HEK293 (cell line): ENCODE data around the gene ZNF140.

ENCODE experiments used
- BCL11A ChIP-seq: fragments of 450-650 bp; formaldehyde crosslinking; IDR thresholded peaks from 2 replicates; pipeline ENCODE4 v1.5.1; 2016; ENCODE audit warnings: low read depth, missing biosample characterization, missing genetic modification characterization
- SP7 ChIP-seq: fragments of 450-650 bp; formaldehyde crosslinking; IDR thresholded peaks from 2 replicates; pipeline ENCODE4 v1.5.1; 2016; ENCODE audit warnings: missing biosample characterization, missing genetic modification characterization
- TRIM28 ChIP-seq: IDR thresholded peaks from 2 replicates; pipeline ENCODE4 v1.6.1; 2011; ENCODE audit warnings: low read length, control low read depth, borderline replicate concordance
- ZBTB20 ChIP-seq: fragments of 450-650 bp; formaldehyde crosslinking; IDR thresholded peaks from 2 replicates; pipeline ENCODE4 v1.5.1; 2016; ENCODE audit warnings: missing biosample characterization, missing genetic modification characterization
- ZEB2 ChIP-seq: fragments of 450-650 bp; formaldehyde crosslinking; IDR thresholded peaks from 2 replicates; pipeline ENCODE4 v1.5.1; 2016; ENCODE audit warnings: missing biosample characterization, missing genetic modification characterization
- ZNF10 ChIP-seq: fragments of 450-650 bp; formaldehyde crosslinking; IDR thresholded peaks from 2 replicates; pipeline ENCODE4 v1.5.1; 2017; ENCODE audit warnings: missing biosample characterization, missing genetic modification characterization
- ZNF155 ChIP-seq: fragments of 450-650 bp; formaldehyde crosslinking; IDR thresholded peaks from 2 replicates; pipeline ENCODE4 v1.5.1; 2016; ENCODE audit warnings: missing biosample characterization, missing genetic modification characterization
- ZNF214 ChIP-seq: fragments of 450-650 bp; formaldehyde crosslinking; IDR thresholded peaks from 2 replicates; pipeline ENCODE4 v1.5.1; 2017; ENCODE audit warnings: missing biosample characterization, mild to moderate bottlenecking, missing genetic modification characterization, borderline replicate concordance
- ZNF221 ChIP-seq: fragments of 450-650 bp; formaldehyde crosslinking; IDR thresholded peaks from 2 replicates; pipeline ENCODE4 v1.5.1; 2017; ENCODE audit warnings: missing biosample characterization, missing genetic modification characterization, borderline replicate concordance
- ZNF274 ChIP-seq, 2 experiments: fragments of 200-500 bp in 1 of 2; fragments of 450-650 bp in 1 of 2; sonication (Bioruptor generic) in 1 of 2; formaldehyde crosslinking in 1 of 2; IDR thresholded peaks; 2 replicates each; pipeline versions ENCODE4 v1.5.1 to v1.6.1; 2014 to 2016; ENCODE audit warnings: borderline replicate concordance in 1 of 2, inconsistent platforms in 1 of 2, low read length in 1 of 2, missing biosample characterization in 1 of 2, missing genetic modification characterization in 1 of 2
- ZNF324 ChIP-seq: fragments of 450-650 bp; formaldehyde crosslinking; IDR thresholded peaks from 2 replicates; pipeline ENCODE4 v1.5.1; 2016; ENCODE audit warnings: missing biosample characterization, missing genetic modification characterization
- ZNF335 ChIP-seq: fragments of 450-650 bp; formaldehyde crosslinking; conservative IDR thresholded peaks from 2 replicates; pipeline ENCODE4 v1.5.1; 2016; ENCODE audit warnings: missing biosample characterization, missing genetic modification characterization
- ZNF514 ChIP-seq: fragments of 450-650 bp; formaldehyde crosslinking; IDR thresholded peaks from 2 replicates; pipeline ENCODE4 v1.5.1; 2016; ENCODE audit warnings: missing biosample characterization, missing genetic modification characterization
- ZNF518A ChIP-seq: fragments of 450-650 bp; formaldehyde crosslinking; conservative IDR thresholded peaks from 2 replicates; pipeline ENCODE4 v1.5.1; 2016; ENCODE audit warnings: low read depth, missing biosample characterization, missing genetic modification characterization
- ZNF560 ChIP-seq: fragments of 450-650 bp; formaldehyde crosslinking; IDR thresholded peaks from 2 replicates; pipeline ENCODE4 v1.5.1; 2017; ENCODE audit warnings: missing biosample characterization, missing genetic modification characterization, borderline replicate concordance
- ZNF610 ChIP-seq: fragments of 450-650 bp; formaldehyde crosslinking; IDR thresholded peaks from 2 replicates; pipeline ENCODE4 v1.5.1; 2016; ENCODE audit warnings: missing biosample characterization, missing genetic modification characterization, borderline replicate concordance
- ZNF624 ChIP-seq: fragments of 450-650 bp; formaldehyde crosslinking; IDR thresholded peaks from 2 replicates; pipeline ENCODE4 v1.5.1; 2017; ENCODE audit warnings: missing biosample characterization, missing genetic modification characterization
- ZNF626 ChIP-seq: fragments of 450-650 bp; sonication (Bioruptor Pico); formaldehyde crosslinking; IDR thresholded peaks from 2 replicates; pipeline ENCODE4 v1.5.1; 2018; ENCODE audit warnings: missing biosample characterization, missing genetic modification characterization, inconsistent platforms
- ZNF639 ChIP-seq: fragments of 450-650 bp; formaldehyde crosslinking; IDR thresholded peaks from 2 replicates; pipeline ENCODE4 v1.5.1; 2016; ENCODE audit warnings: missing biosample characterization, missing genetic modification characterization
- ZNF670 ChIP-seq: fragments of 450-650 bp; formaldehyde crosslinking; IDR thresholded peaks from 2 replicates; pipeline ENCODE4 v1.5.1; 2016; ENCODE audit warnings: missing biosample characterization, missing genetic modification characterization, low read depth
- ZNF701 ChIP-seq: fragments of 450-650 bp; formaldehyde crosslinking; IDR thresholded peaks from 2 replicates; pipeline ENCODE4 v1.5.1; 2016; ENCODE audit warnings: missing biosample characterization, missing genetic modification characterization
- ZNF791 ChIP-seq: fragments of 450-650 bp; formaldehyde crosslinking; IDR thresholded peaks from 2 replicates; pipeline ENCODE4 v1.5.1; 2016; ENCODE audit warnings: missing biosample characterization, missing genetic modification characterization
- ZNF792 ChIP-seq: fragments of 450-650 bp; formaldehyde crosslinking; IDR thresholded peaks from 2 replicates; pipeline ENCODE4 v1.5.1; 2016; ENCODE audit warnings: missing biosample characterization, missing genetic modification characterization
- ZNF830 ChIP-seq: fragments of 450-650 bp; IDR thresholded peaks from 2 replicates; pipeline ENCODE4 v1.5.0; 2018; ENCODE audit warnings: missing biosample characterization, missing genetic modification characterization, low read depth, mild to moderate bottlenecking, moderate library complexity
- TF ChIP-seq, protein P1 (sequence below): fragments of 450-650 bp; formaldehyde crosslinking; IDR thresholded peaks from 2 replicates; pipeline ENCODE4 v1.5.1; 2016; ENCODE audit warnings: missing biosample characterization, missing genetic modification characterization, borderline replicate concordance
- TF ChIP-seq, protein P2 (sequence below): fragments of 450-650 bp; formaldehyde crosslinking; IDR thresholded peaks from 2 replicates; pipeline ENCODE4 v1.5.1; 2016; ENCODE audit warnings: missing biosample characterization, missing genetic modification characterization

The ZNF140 gene

GRCh38 chr12:133120385-133121191 lies 39.9 kb downstream of the ZNF140 start (continued):
- TF ChIP-seq, protein P1, sequence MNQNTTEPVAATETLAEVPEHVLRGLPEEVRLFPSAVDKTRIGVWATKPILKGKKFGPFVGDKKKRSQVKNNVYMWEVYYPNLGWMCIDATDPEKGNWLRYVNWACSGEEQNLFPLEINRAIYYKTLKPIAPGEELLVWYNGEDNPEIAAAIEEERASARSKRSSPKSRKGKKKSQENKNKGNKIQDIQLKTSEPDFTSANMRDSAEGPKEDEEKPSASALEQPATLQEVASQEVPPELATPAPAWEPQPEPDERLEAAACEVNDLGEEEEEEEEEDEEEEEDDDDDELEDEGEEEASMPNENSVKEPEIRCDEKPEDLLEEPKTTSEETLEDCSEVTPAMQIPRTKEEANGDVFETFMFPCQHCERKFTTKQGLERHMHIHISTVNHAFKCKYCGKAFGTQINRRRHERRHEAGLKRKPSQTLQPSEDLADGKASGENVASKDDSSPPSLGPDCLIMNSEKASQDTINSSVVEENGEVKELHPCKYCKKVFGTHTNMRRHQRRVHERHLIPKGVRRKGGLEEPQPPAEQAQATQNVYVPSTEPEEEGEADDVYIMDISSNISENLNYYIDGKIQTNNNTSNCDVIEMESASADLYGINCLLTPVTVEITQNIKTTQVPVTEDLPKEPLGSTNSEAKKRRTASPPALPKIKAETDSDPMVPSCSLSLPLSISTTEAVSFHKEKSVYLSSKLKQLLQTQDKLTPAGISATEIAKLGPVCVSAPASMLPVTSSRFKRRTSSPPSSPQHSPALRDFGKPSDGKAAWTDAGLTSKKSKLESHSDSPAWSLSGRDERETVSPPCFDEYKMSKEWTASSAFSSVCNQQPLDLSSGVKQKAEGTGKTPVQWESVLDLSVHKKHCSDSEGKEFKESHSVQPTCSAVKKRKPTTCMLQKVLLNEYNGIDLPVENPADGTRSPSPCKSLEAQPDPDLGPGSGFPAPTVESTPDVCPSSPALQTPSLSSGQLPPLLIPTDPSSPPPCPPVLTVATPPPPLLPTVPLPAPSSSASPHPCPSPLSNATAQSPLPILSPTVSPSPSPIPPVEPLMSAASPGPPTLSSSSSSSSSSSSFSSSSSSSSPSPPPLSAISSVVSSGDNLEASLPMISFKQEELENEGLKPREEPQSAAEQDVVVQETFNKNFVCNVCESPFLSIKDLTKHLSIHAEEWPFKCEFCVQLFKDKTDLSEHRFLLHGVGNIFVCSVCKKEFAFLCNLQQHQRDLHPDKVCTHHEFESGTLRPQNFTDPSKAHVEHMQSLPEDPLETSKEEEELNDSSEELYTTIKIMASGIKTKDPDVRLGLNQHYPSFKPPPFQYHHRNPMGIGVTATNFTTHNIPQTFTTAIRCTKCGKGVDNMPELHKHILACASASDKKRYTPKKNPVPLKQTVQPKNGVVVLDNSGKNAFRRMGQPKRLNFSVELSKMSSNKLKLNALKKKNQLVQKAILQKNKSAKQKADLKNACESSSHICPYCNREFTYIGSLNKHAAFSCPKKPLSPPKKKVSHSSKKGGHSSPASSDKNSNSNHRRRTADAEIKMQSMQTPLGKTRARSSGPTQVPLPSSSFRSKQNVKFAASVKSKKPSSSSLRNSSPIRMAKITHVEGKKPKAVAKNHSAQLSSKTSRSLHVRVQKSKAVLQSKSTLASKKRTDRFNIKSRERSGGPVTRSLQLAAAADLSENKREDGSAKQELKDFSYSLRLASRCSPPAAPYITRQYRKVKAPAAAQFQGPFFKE (tag by site-specific recombination): no peak
- TF ChIP-seq ZNF639 (tag by site-specific recombination) (no peak), ZNF624 (tag by site-specific recombination) (no peak), ZNF560 (no peak), ZNF214 (tag by site-specific recombination) (no peak), ZNF518A (peak; percentile 33; the same call in 1 of the 2 replicates), SP7 (tag by site-specific recombination) (no peak), ZNF155 (no peak), ZNF221 (tag by site-specific recombination) (no peak), BCL11A (tag by site-specific recombination) (no peak), ZNF514 (tag by site-specific recombination) (no peak), TRIM28 (peak; percentile 99), ZNF830 (tag by site-specific recombination) (no peak), ZNF610 (tag by site-specific recombination) (no peak), ZEB2 (no peak), ZNF274 (IDR thresholded peaks at IDR 0.05; ENCODE audit: low read length) (peak; percentile 91), ZNF274 (tag by site-specific recombination; IDR thresholded peaks at IDR 0.05; ENCODE audit: borderline replicate concordance) (peak; percentile 92), ZNF792 (tag by site-specific recombination) (no peak), ZNF791 (tag by site-specific recombination) (no peak), ZBTB20 (tag by site-specific recombination) (no peak), ZNF670 (tag by site-specific recombination) (no peak), ZNF335 (tag by site-specific recombination) (no peak), ZNF626 (tag by site-specific recombination) (0 out of 2 replicates have a peak, but pooled peaks have one; percentile 13), ZNF324 (tag by site-specific recombination) (no peak), ZNF701 (tag by site-specific recombination) (no peak), ZNF10 (no peak)
- TF ChIP-seq, protein P2, sequence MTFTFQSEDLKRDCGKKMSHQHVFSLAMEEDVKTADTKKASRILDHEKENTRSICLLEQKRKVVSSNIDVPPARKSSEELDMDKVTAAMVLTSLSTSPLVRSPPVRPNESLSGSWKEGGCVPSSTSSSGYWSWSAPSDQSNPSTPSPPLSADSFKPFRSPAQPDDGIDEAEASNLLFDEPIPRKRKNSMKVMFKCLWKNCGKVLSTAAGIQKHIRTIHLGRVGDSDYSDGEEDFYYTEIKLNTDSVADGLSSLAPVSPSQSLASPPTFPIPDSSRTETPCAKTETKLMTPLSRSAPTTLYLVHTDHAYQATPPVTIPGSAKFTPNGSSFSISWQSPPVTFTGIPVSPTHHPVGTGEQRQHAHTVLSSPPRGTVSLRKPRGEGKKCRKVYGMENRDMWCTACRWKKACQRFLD (tag by site-specific recombination): no peak
